ENCODE measurements around the gene MEIKIN.
"Not testable (repeated sequence)": the region's sequence is repeated elsewhere in the genome, so short reads cannot be mapped to it uniquely, and the experiment has no call there.

MEIKIN gene

GRCh38 chr5:131913603-131914002 is 31.9 kb downstream of the MEIKIN start:
- no peak for DNase-seq (ENCODE audit: low read depth in 2 of 2)

GRCh38 chr5:131906668-131907067 is 38.8 kb downstream of the MEIKIN start:
- DNase-seq (ENCODE audit: low read depth in 2 of 2): no peak

DNA sequence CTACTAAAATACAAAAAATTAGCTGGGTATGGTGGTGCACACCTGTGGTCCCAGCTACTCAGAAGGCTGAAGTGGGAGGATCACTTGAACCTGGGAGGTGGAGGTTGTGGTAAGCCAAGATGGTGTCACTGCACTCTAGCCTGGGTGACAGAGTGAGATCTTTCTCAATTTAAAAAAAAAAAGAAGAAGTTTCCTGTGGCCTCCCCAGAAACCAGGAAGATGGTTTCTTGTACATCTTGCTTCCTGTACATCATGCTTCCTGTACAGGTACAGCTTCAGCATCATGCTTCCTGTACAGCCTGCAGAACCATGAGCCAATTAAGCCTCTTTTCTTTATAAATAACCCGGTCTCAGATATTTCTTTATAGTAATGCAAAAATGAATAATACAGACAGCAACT is 43.2 kb downstream of the MEIKIN start:
- DNase-seq (ENCODE audit: low read depth in 2 of 2): not testable (repeated sequence)

DNA sequence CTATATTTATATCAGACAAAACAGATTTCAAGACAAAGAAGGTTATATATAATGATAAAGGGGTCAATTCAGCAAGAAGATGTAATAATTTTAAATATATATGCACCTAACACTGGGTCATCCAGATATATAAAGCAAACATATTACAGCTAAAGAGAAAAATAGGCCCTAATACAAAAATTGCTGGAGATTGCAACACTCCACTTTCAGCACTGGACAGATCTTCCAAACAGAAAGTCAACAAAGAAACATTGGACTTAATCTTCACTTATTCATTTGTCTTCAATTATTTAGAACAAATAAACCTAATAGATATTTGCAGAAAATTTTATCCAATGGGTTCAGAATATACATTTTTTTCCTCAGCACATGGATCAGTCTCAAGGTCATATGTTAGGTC is 45.8 kb downstream of the MEIKIN start:
- no peak for DNase-seq (ENCODE audit: low read depth in 2 of 2)

- no peak for DNase-seq (ENCODE audit: low read depth in 2 of 2)
Observed at GRCh38 chr5:131883984-131884383, 61.5 kb downstream of the MEIKIN start.

DNA sequence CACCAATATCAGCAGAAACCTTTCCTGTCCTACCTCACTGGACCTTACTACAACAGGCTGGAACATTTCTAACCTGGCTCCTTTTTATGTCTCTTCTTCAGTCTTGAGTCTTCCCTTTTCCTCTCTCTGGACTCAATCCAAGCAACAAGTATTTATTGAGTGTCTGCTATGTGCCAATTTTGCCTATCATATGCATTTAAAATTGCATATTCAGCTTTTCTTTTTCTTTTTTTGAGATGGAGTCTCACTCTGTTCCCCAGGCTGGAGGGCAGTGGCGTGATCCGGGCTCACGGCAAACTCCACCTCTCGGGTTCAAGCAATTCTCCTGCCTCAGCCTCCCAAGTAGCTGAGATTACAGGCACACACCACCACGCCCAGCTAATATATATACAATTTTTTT is 65.8 kb downstream of the MEIKIN start:
- no peak for DNase-seq (ENCODE audit: low read depth in 2 of 2)

DNA sequence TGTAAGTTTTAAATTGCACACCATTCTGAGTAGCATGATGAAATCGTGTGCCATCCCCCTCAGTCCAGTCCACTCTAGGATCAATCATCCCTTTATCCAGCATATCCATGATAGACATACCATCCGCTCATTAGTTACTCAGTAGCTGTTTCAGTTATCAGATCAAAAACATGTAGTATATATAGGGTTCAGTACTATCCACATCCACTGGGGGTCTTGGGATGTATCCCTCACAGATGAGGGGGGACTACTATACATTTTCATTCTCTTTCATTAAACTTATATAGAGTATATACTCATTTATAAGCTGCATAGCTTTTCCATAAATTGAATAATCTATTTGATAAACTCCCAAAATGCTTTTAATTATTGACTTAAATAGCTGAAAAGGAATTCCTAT is 67.6 kb downstream of the MEIKIN start:
- DNase-seq (ENCODE audit: low read depth in 2 of 2): no peak

DNA sequence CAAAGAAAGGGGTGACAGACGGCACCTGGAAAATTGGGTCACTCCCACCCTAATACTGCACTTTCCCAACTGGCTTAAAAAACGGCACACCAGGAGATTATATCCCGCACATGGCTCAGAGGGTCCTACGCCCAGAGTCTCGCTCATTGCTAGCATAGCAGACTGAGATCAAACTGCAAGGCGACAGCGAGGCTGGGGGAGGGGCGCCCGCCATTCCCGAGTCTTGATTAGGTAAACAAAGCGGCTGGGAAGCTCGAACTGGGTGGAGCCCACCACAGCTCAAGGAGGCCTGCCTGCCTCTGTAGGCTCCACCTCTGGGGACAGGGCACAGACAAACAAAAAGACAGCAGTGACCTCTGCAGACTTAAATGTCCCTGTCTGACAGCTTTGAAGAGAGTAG is 74.2 kb downstream of the MEIKIN start:
- not testable (repeated sequence) for DNase-seq (ENCODE audit: low read depth in 2 of 2)

GRCh38 chr5:131867524-131867923 is 77.9 kb downstream of the MEIKIN start:
- no peak for DNase-seq (ENCODE audit: low read depth in 2 of 2)

GRCh38 chr5:131863700-131864099 is 81.8 kb downstream of the MEIKIN start:
- no peak for DNase-seq (ENCODE audit: low read depth in 2 of 2)

- no peak for DNase-seq (ENCODE audit: low read depth in 2 of 2)
Observed at GRCh38 chr5:131857388-131857787, 88.1 kb downstream of the MEIKIN start.

DNA sequence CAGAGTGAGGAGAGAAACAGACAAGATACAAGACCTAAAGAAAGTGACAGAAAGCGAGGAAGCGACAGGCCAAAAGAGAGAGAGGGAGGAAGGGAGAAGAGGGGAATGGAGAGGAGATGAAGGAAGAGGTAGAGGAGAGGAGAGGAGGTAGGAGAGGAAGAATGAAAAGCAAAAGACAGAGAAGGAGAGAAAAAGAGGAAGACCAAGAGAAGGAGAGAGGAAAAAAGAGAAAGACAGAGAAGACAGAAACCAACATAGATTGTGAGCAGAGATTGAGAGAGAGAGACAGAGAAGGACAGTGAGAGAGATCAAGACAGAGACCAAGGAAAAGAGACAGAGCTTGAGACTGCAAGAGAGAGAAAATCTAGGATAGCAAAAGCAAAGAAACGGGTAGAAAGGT is 90.0 kb downstream of the MEIKIN start:
- DNase-seq (ENCODE audit: low read depth in 2 of 2): no peak

DNA sequence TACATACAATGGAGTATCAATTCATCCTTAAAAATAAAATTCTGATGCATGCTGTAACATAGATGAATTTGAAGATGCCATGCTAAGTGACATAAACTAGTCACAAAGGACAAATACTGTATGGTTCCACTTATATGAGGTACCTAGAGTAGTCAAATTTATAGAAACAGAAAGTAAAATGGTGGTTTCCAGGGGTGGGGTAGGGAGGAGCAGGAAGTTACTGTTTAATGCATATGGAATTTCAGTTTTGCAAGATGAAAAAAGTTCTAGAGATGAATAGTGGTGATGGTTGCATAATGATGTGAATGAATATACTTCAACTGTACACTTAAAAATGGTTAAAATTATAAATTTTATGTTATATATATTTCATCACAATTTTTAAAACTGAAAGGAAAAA is 91.3 kb downstream of the MEIKIN start:
- no peak for DNase-seq (ENCODE audit: low read depth in 2 of 2)

GRCh38 chr5:131848662-131849061 is 96.8 kb downstream of the MEIKIN start:
- DNase-seq (ENCODE audit: low read depth in 2 of 2): no peak

- no peak for DNase-seq (ENCODE audit: low read depth in 2 of 2)
Observed at GRCh38 chr5:131846536-131846935, 98.9 kb downstream of the MEIKIN start.

GRCh38 chr5:131845828-131846227 is 99.6 kb downstream of the MEIKIN start:
- no peak for DNase-seq (ENCODE audit: low read depth in 2 of 2)

DNA sequence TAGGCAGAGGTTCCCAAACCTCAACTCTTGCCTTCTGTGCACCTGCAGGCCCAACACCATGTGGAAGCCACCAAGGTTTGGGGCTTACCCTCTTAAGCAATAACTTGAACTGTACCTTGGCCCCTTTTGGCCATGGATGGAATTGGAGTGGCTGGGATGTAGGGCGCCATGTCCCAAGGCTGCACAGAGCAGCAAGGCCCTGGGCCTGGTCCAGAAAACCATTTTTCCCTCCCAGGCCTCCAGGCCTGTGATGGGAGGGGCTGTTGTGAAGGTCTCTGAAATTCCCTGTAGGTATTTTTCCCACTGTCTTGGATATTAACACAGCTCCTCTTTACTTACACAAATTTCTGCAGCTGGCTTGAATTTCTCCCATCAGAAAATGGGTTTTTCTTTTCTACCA is 102.5 kb downstream of the MEIKIN start:
- DNase-seq (ENCODE audit: low read depth in 2 of 2): not testable (repeated sequence)

DNA sequence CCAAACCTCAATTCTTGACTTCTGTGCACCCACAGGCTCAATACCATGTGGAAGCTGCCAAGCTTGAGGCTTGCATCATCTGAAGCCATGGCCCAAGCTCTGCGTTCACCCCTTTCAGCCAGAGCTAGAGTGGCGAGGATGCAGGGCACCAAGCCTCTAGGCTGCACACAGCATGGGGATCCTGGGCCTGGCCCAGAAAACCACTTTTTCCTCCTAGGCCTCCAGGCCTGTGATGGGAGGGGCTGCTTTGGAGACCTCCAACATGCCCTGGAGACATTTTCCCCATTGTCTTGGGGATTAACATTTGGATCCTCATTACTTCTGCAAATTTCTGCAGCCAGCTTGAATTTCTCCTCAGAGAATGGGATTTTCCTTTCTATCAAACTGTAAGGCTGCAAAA is 112.8 kb downstream of the MEIKIN start:
- DNase-seq (ENCODE audit: low read depth in 2 of 2): not testable (repeated sequence)

DNA sequence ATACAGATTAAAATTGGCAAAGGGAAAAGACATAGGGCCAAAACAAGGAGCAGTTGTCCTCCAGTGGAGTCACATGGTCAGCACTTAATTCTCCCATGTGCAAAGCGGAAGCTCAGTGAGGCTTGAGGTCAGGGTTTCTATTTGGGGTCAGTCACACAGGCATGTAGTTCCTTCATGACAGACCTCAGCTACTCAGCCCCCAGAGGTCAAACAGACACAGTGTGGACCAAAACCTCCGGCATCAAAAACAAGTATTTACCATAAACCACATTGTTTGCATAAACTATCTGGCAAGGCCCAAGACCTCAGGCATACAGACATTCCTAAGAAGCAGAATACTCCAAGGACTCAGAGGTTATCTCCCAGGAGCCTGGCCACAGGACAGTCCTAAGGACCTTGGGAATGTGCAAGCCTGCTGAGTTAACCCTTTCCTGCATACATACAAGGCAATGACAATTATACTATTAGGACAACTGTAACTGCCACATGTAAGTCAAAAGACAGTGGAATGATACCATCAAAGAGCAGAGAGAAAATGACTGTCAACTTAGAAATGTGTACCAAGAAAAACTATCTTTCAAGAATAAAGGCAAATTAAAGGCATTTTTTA is 120.0 kb downstream of the MEIKIN start:
- DNase-seq (ENCODE audit: low read depth in 2 of 2): no peak

DNA sequence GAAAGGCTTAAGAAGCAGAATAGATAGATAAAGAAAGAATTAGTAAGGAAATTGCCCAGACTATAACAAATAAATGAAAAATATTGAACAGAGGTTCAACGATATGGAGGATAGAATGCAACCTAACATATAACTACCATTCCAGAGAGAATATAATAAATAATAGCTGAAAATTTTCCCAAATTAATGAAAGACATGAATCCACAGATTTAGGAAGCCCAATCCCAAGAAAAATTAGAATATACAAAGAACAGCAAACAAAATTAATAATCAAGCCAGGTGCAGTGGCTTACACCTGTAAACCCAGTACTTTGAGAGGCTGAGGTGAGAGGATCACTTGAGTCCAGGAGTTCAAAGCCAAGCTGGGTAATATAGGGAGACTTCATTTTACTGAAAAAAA is 120.8 kb downstream of the MEIKIN start:
- DNase-seq (ENCODE audit: low read depth in 2 of 2): no peak

- DNase-seq (ENCODE audit: low read depth in 2 of 2): no peak
Observed at GRCh38 chr5:131821221-131821620, 124.2 kb downstream of the MEIKIN start.

DNA sequence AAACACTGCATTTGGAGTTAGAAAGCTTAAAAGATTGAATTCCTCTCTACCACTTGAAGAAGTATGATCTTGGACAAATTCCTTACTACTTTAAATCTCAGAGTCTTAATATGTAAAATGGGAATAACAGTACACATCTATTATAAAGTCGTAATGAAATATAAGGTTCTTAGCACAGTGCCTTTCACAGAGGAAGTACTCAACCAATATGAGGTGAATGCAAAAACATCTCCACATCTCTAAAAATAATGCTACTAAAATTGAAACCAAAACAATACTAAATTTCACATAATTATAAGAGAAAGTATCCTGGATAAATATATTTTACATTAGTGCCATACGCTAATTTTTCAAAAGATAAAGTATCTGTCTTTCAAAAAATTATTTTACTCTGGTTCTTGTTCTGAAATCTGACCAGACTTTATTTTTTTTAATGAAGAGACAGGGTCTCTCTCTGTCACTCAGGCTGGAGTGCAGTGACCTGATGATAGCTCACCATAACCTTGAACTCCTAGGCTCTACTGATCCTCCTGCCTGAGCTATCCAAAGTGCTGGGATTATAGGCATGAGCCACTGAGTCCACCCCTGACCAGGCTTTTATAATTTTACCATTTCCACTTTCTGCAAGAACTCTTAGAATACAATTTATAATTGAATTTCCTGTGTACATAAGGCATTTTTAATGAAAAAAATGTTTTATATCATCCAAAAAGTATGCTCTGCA is 127.3 kb downstream of the MEIKIN start:
- no peak for DNase-seq (ENCODE audit: low read depth in 2 of 2)

DNA sequence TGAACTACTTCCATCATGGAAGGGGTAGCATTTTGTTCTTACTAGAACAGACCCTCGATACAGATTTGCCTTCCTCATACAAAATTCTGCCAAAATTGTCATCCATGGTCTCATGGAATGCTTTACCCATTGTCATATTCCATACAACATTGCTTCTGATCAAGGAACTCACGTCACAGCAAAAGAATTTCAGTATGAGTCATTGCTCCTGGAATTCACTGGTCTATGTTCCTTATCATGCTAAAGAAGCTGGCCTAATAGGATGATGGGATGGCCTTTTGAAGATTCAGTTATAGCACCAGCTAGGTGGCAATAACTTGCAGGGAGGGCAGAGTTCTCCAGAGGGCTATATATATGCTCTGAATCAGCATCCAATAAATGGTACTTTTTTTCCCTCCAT is 130.5 kb downstream of the MEIKIN start:
- no peak for DNase-seq (ENCODE audit: low read depth in 2 of 2)

Measured in stimulated activated CD4-positive, alpha-beta T cell treated with anti-CD3 and anti-CD28 coated beads, Interleukin-1b, Interleukin-23, amount 100 ng/mL, for 1 hour (primary cell).